ENCODE measurements around the gene KANSL1L. TPM values are rescaled to one million over a fixed set of nuclear protein-coding genes. Genes with fewer than 3 reads are reported as not detected.

KANSL1L gene
- total RNA-seq, 5 donors from 2014 or later (not counting 1 experiment from before 2014, with no cell fraction given) = 5.1 to 16.0 (median 12.0) TPM

DNA sequence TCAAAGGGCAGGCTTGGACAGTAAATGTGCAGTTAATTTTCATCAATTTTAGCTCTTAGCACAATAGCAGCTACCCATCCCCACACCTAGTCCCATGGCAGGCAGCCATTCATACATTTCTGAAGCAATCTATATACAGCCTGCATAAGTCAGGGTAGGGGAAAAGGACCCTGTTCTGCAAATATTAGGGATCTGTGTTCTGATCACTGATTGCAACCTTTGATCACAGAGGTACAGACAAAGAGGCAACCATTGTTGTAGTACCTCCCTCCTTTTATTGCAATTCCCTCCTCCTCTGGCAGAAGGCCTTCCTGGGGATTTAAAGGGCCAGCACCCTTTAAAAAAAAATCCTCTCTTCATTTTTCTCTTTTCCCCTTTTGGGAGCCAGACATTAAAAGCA lies 58.3 kb downstream of the KANSL1L start:
- DNase-seq (no peak), ATAC-seq (replicated peaks in 1 of 4) (no peak)
- Histone ChIP-seq H3K36me3 (ENCODE audit: control insufficient read depth in 2 of 2, extremely low read depth in 1 of 2, insufficient read depth in 1 of 2, low read length in 1 of 2) (no peaks in the 10 kb centered on the region), H3K4me3 (ENCODE audit: control insufficient read depth in 1 of 2, extremely low read depth in 1 of 2, low read length in 1 of 2) (no peak overlapping the region), H3K9me3 (peaks cover 5% of the 10 kb centered on the region), H3K27me3 (replicated peaks in 1 of 2; ENCODE audit: control insufficient read depth in 2 of 2, extremely low read depth in 1 of 2, insufficient read depth in 2 of 2, low read length in 1 of 2) (no peaks in the 10 kb centered on the region), H3K27ac (ENCODE audit: low read length) (no peak overlapping the region), H3K4me1 (ENCODE audit: control insufficient read depth in 1 of 2, extremely low read depth in 1 of 2, insufficient read depth in 2 of 2, low read length in 2 of 2) (no peaks in the 10 kb centered on the region)
- ChIA-PET POLR2A (no interaction called here), CTCF (no interaction called here)
- Mint-ChIP-seq H3K27ac (no peak overlapping the region), H3K9me3 (peaks cover 23 to 39% (median 37%) of the 10 kb centered on the region in 3 donors), H3K36me3 (peaks cover 57% of the 10 kb centered on the region), H3K27me3 (no peaks in the 10 kb centered on the region), H3K4me3 (no peak overlapping the region), H3K4me1 (peaks cover 0 to 12% (median 0%) of the 10 kb centered on the region in 3 donors)

DNA sequence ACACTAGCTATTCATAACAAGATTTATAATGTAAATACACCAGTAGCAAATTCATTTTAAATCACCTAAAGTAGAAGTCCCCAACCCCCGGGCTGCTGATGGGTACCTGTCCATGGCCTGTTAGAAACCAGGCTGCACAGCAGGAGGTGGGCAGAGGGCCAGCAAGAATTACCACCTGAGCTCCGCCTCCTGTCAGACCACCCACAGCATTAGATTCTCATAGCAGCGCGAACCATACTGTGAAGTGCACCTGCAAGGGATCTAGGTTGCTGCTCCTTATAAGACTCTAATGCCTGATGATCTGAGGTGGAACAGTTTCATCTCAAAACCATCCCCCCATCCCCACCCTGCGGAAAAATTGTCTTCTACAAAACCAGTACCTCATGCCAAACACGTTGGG lies 71.3 kb downstream of the KANSL1L start:
- Mint-ChIP-seq H3K9me3 (no peaks in the 10 kb centered on the region), H3K36me3 (peaks cover 32% of the 10 kb centered on the region), H3K4me3 (no peak overlapping the region), H3K4me1 (no peaks in the 10 kb centered on the region), H3K27ac (no peak overlapping the region), H3K27me3 (no peaks in the 10 kb centered on the region)
- 90% methylated on average over 2 of the region's 6 CpGs for WGBS (ENCODE audit: insufficient coverage)
- Histone ChIP-seq H3K4me1 (ENCODE audit: control insufficient read depth in 1 of 2, extremely low read depth in 1 of 2, insufficient read depth in 2 of 2, low read length in 2 of 2) (no peaks in the 10 kb centered on the region), H3K9me3 (no peaks in the 10 kb centered on the region), H3K27me3 (replicated peaks in 1 of 2; ENCODE audit: control insufficient read depth in 2 of 2, extremely low read depth in 1 of 2, insufficient read depth in 2 of 2, low read length in 1 of 2) (no peaks in the 10 kb centered on the region), H3K4me3 (ENCODE audit: control insufficient read depth in 1 of 2, extremely low read depth in 1 of 2, low read length in 1 of 2) (no peak overlapping the region), H3K27ac (ENCODE audit: low read length) (no peak overlapping the region), H3K36me3 (ENCODE audit: control insufficient read depth in 2 of 2, extremely low read depth in 1 of 2, insufficient read depth in 1 of 2, low read length in 1 of 2) (no peaks in the 10 kb centered on the region)
- DNase-seq (no peak), ATAC-seq (replicated peaks in 1 of 4) (no peak)
- ChIA-PET CTCF (no interaction called here), POLR2A (no interaction called here)

DNA sequence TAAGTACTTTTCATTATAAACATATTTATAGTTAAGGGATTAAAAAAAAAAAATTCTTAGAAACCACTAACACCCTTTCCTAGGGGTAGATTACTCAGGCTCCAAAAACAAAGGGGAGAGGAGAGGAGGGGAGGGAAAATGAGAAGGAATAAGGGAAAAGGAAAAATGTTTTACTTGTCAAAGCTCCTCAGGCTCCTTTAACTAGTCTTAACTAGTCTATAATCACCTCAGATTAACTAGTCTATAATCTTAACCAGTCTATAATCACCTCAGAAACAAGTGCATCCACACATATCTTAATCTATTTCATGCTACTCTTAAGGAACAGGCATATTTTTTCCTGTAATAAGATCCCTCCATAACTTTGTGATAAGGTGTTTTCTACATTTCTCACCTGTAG lies 76.4 kb downstream of the KANSL1L start:
- Histone ChIP-seq H3K36me3 (ENCODE audit: control insufficient read depth in 2 of 2, extremely low read depth in 1 of 2, insufficient read depth in 1 of 2, low read length in 1 of 2) (no peaks in the 10 kb centered on the region), H3K9me3 (no peaks in the 10 kb centered on the region), H3K27me3 (replicated peaks in 1 of 2; ENCODE audit: control insufficient read depth in 2 of 2, extremely low read depth in 1 of 2, insufficient read depth in 2 of 2, low read length in 1 of 2) (no peaks in the 10 kb centered on the region), H3K4me1 (ENCODE audit: control insufficient read depth in 1 of 2, extremely low read depth in 1 of 2, insufficient read depth in 2 of 2, low read length in 2 of 2) (no peaks in the 10 kb centered on the region), H3K27ac (ENCODE audit: low read length) (no peak overlapping the region), H3K4me3 (ENCODE audit: control insufficient read depth in 1 of 2, extremely low read depth in 1 of 2, low read length in 1 of 2) (no peak overlapping the region)
- Mint-ChIP-seq H3K4me3 (no peak overlapping the region), H3K9me3 (no peaks in the 10 kb centered on the region), H3K27me3 (no peaks in the 10 kb centered on the region), H3K36me3 (no peaks in the 10 kb centered on the region), H3K27ac (no peak overlapping the region), H3K4me1 (no peaks in the 10 kb centered on the region)
- CTCF ChIA-PET = interaction anchor here (1.1 kb wide), 2 partner anchors 18 to 1486 kb away, joined by 3 read pairs; no protein-coding TSS in a partner anchor
- no peak for ATAC-seq (replicated peaks in 1 of 4)
- POLR2A ChIA-PET = no interaction called here
- DNase-seq = no peak

DNA sequence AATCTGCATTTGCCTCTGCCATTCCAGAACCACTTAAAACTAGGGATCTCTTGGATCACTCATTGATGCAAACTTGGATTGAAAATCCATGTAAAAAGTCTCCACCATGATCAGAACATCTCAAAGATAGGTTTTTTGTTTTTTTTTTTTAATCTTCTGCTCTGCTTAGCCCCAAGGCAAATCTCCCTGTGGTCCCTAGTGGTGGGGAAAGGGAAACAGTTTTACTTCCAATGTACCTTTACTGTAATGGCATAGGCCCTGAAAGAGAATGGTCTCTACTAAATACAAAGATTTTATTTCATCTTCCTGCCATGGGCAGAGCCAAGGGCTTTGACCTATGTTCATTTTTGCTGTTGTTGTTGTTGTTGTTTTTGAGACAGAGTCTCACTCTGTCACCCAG lies 78.4 kb downstream of the KANSL1L start:
- no peak for ATAC-seq (replicated peaks in 1 of 4)
- no peaks in the 10 kb centered on the region for H3K9me3 ChIP-seq
- no peaks in the 10 kb centered on the region for H3K36me3 ChIP-seq (ENCODE audit: control insufficient read depth in 2 of 2, extremely low read depth in 1 of 2, insufficient read depth in 1 of 2, low read length in 1 of 2)
- POLR2A ChIA-PET = no interaction called here
- CTCF ChIA-PET = no interaction called here
- Mint-ChIP-seq H3K36me3 (no peaks in the 10 kb centered on the region), H3K4me1 (no peaks in the 10 kb centered on the region), H3K9me3 (no peaks in the 10 kb centered on the region), H3K27ac (no peak overlapping the region), H3K4me3 (no peak overlapping the region), H3K27me3 (no peaks in the 10 kb centered on the region)
- DNase-seq = no peak
- H3K4me1 ChIP-seq (ENCODE audit: control insufficient read depth in 1 of 2, extremely low read depth in 1 of 2, insufficient read depth in 2 of 2, low read length in 2 of 2) = no peaks in the 10 kb centered on the region
- no peak overlapping the region for H3K4me3 ChIP-seq (ENCODE audit: control insufficient read depth in 1 of 2, extremely low read depth in 1 of 2, low read length in 1 of 2)
- H3K27me3 ChIP-seq (replicated peaks in 1 of 2; ENCODE audit: control insufficient read depth in 2 of 2, extremely low read depth in 1 of 2, insufficient read depth in 2 of 2, low read length in 1 of 2) = no peaks in the 10 kb centered on the region
- H3K27ac ChIP-seq (ENCODE audit: low read length) = no peak overlapping the region

DNA sequence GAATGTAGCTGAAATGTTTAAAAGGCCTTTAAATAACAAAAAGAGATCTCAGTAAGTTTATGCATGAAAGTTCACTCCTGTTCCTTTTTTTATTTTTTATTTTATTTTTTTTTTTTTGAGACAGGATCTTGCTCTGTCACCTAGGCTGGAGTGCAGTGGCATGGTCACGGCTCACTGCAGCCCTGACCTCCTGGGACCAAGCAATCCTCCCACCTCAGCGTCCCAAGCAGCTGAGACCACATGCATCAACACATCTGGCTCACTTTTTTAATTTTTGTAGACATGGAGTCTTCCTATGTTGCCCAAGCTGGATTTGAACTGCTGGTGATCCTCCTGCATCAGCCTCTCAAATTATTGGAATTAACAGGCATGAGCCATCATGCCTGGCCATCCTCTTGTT lies 84.3 kb downstream of the KANSL1L start:
- Histone ChIP-seq H3K27me3 (replicated peaks in 1 of 2; ENCODE audit: control insufficient read depth in 2 of 2, extremely low read depth in 1 of 2, insufficient read depth in 2 of 2, low read length in 1 of 2) (no peaks in the 10 kb centered on the region), H3K4me3 (ENCODE audit: control insufficient read depth in 1 of 2, extremely low read depth in 1 of 2, low read length in 1 of 2) (no peak overlapping the region), H3K9me3 (no peaks in the 10 kb centered on the region), H3K36me3 (ENCODE audit: control insufficient read depth in 2 of 2, extremely low read depth in 1 of 2, insufficient read depth in 1 of 2, low read length in 1 of 2) (no peaks in the 10 kb centered on the region), H3K27ac (ENCODE audit: low read length) (no peak overlapping the region), H3K4me1 (ENCODE audit: control insufficient read depth in 1 of 2, extremely low read depth in 1 of 2, insufficient read depth in 2 of 2, low read length in 2 of 2) (no peaks in the 10 kb centered on the region)
- Mint-ChIP-seq H3K9me3 (no peaks in the 10 kb centered on the region), H3K36me3 (peaks cover 5% of the 10 kb centered on the region), H3K4me3 (no peak overlapping the region), H3K27ac (no peak overlapping the region), H3K4me1 (no peaks in the 10 kb centered on the region), H3K27me3 (no peaks in the 10 kb centered on the region)
- CTCF ChIA-PET = interaction anchor here in 1 of 2 donors (0.6 kb wide), 1 partner anchor 112 kb away, joined by 3 read pairs; no protein-coding TSS in a partner anchor
- POLR2A ChIA-PET = no interaction called here
- ATAC-seq (replicated peaks in 1 of 4) (no peak), DNase-seq (no peak)
- WGBS (ENCODE audit: insufficient coverage) = no CpG with 5 or more reads among the region's 2 CpGs

DNA sequence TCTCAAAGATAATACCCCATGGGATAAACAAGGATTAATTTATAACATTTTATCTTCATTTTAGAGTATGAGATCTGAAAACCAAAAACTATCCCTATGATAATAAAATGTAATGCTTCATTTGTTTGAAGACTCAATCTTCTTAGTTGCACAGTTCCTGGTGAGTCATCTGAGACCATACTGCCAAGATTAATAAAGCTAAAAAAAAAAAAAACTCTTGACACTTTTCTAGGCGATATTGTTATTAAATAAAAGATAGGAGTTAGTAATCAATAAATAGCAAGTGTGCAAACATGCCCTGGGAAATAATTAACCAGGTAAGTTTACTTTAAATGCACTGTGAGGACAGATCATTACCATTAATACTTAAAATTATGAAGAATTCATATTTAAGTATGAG lies 84.9 kb downstream of the KANSL1L start:
- CTCF ChIA-PET = interaction anchor here (0.5 to 0.6 kb wide), 2 partner anchors 108 to 115 kb away, joined by 3 to 4 read pairs; no protein-coding TSS in a partner anchor

DNA sequence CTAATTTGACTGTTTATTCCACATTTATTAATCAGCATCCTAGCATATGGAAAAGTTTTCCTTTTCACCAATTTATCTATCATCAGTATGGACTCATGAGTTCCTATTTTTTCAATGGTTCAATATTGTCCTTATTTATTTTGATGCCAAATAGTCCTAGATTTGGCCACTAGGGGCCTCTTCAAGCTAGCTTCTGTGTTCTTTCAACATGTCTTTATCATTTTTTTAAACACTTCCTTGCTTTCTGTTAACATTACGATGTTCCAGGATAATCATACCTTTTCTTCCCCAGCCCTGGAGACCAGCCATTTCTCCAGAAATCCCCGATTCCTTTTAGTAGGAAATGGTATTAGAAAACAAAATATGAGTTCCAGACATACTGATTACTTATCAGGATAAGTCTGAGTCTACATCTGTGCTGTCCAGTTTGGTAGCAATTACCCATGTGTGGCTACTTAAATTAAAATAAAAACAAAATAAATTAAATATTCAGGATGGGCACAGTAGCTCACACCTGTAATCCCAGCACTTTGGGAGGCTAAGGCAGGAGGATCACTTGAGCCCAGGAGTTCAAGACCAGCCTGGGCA lies 98.2 kb downstream of the KANSL1L start:
- no peaks in the 10 kb centered on the region for H3K27me3 Mint-ChIP-seq
- H3K4me1 ChIP-seq (ENCODE audit: control insufficient read depth in 1 of 2, extremely low read depth in 1 of 2, insufficient read depth in 2 of 2, low read length in 2 of 2) = no peaks in the 10 kb centered on the region
- no peak overlapping the region for H3K27ac Mint-ChIP-seq
- WGBS (ENCODE audit: insufficient coverage) = no CpG with 5 or more reads among the region's 2 CpGs
- DNase-seq (peak in 1 of 35 experiments; percentile 25), ATAC-seq (replicated peaks in 1 of 4) (no peak)
- no peak overlapping the region for H3K4me3 Mint-ChIP-seq
- H3K27me3 ChIP-seq (replicated peaks in 1 of 2; ENCODE audit: control insufficient read depth in 2 of 2, extremely low read depth in 1 of 2, insufficient read depth in 2 of 2, low read length in 1 of 2) = no peaks in the 10 kb centered on the region
- ChIA-PET POLR2A (no interaction called here), CTCF (interaction anchor here (0.7 to 1.4 kb wide), 8 partner anchors 9 to 133 kb away, joined by 3 to 5 read pairs (median 3); no protein-coding TSS in a partner anchor)
- no peaks in the 10 kb centered on the region for H3K9me3 ChIP-seq
- H3K9me3 Mint-ChIP-seq = no peaks in the 10 kb centered on the region
- no peaks in the 10 kb centered on the region for H3K4me1 Mint-ChIP-seq
- H3K36me3 Mint-ChIP-seq = peaks cover 5% of the 10 kb centered on the region
- no peak overlapping the region for H3K4me3 ChIP-seq (ENCODE audit: control insufficient read depth in 1 of 2, extremely low read depth in 1 of 2, low read length in 1 of 2)
- no peaks in the 10 kb centered on the region for H3K36me3 ChIP-seq (ENCODE audit: control insufficient read depth in 2 of 2, extremely low read depth in 1 of 2, insufficient read depth in 1 of 2, low read length in 1 of 2)
- no peak overlapping the region for H3K27ac ChIP-seq (ENCODE audit: low read length)

More for the DNA sequence above, 84.9 kb downstream of the KANSL1L start:
- DNase-seq (no peak), ATAC-seq (replicated peaks in 1 of 4) (no peak)
- H3K27me3 Mint-ChIP-seq = no peaks in the 10 kb centered on the region
- H3K27me3 ChIP-seq (replicated peaks in 1 of 2; ENCODE audit: control insufficient read depth in 2 of 2, extremely low read depth in 1 of 2, insufficient read depth in 2 of 2, low read length in 1 of 2) = no peaks in the 10 kb centered on the region
- H3K27ac Mint-ChIP-seq = no peak overlapping the region
- no CpG with 5 or more reads among the region's 1 CpG for WGBS (ENCODE audit: insufficient coverage)
- no peaks in the 10 kb centered on the region for H3K9me3 ChIP-seq
- no peaks in the 10 kb centered on the region for H3K9me3 Mint-ChIP-seq
- POLR2A ChIA-PET = no interaction called here
- no peak overlapping the region for H3K27ac ChIP-seq (ENCODE audit: low read length)
- no peaks in the 10 kb centered on the region for H3K4me1 Mint-ChIP-seq
- no peaks in the 10 kb centered on the region for H3K4me1 ChIP-seq (ENCODE audit: control insufficient read depth in 1 of 2, extremely low read depth in 1 of 2, insufficient read depth in 2 of 2, low read length in 2 of 2)
- no peaks in the 10 kb centered on the region for H3K36me3 ChIP-seq (ENCODE audit: control insufficient read depth in 2 of 2, extremely low read depth in 1 of 2, insufficient read depth in 1 of 2, low read length in 1 of 2)
- no peak overlapping the region for H3K4me3 ChIP-seq (ENCODE audit: control insufficient read depth in 1 of 2, extremely low read depth in 1 of 2, low read length in 1 of 2)
- H3K36me3 Mint-ChIP-seq = peaks cover 5% of the 10 kb centered on the region
- no peak overlapping the region for H3K4me3 Mint-ChIP-seq

Measured in T-cell (primary cell).